Measurements from ENCODE around the gene PRKN. TPM values are rescaled to one million over a fixed set of nuclear protein-coding genes. Genes with fewer than 3 reads are reported as not detected.

The PRKN gene
- polyA plus RNA-seq, 3 donors, result 8.3 to 11.0 (median 9.2) TPM

DNA sequence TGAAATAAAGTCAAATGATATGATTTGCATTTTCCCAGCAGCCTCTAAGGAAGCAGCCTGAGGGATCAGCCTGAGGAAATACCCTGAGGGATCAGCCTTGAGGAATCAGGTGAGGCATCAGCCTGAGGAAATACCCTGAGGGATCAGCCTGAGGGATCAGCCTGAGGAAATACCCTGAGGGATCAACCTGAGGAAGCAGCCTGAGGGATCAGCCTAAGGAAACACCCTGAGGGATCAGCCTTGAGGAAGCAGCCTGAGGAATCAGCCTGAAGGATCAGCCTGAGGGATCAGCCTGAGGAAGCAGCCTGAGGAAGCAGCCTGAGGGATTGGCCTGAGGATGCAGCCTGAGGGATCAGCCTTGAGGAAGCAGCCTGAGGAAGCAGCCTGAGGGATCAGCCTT lies 784.0 kb downstream of the PRKN start:
- no peak for DNase-seq (ENCODE audit: low read depth in 3 of 3, low spot score in 2 of 3)

- no peak for DNase-seq (ENCODE audit: low read depth in 3 of 3, low spot score in 2 of 3)
Observed at GRCh38 chr6:161941565-161941964, 786.0 kb downstream of the PRKN start.

DNA sequence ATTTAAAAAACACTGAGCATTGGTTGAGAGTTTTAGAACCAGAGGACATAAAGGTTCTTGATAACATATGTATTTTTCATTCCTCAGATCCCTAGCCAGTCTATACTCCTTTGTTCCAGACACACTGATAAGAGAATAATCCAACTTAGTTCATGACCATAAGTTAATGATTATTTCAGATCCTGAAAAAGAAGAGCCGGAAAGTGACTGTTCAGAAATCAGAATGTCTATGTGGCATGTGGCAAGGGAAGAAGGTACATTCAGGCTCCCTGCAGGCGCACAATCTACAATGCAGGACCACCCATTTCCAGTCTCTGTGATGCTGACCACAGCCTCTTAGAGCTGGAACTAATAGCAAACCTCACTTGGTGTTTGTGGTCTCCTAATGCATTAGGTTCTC lies 787.0 kb downstream of the PRKN start:
- no peak for DNase-seq (ENCODE audit: low read depth in 3 of 3, low spot score in 2 of 3)

DNA sequence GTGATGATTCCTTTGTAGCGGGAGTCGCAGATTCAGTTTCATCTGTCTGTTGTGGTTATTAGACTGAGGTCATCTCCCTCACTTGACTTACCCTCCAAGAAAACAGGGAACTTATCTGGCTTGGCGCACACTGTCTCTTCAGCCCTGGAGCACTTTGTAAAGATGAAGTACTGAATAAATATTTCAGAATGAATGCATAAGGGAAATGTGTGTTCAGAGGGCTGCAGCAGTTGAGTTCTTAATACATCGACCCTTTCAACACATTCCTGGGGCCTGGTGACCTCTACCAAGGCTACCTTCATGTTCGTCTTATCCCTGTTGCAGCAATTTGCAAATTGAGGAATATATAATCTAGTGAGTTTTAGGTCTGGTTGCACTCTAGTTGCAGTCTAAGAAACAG lies 801.2 kb downstream of the PRKN start:
- DNase-seq (ENCODE audit: low read depth in 3 of 3, low spot score in 2 of 3), result no peak

- no peak for DNase-seq (ENCODE audit: low read depth in 3 of 3, low spot score in 2 of 3)
Observed at GRCh38 chr6:161924516-161925116, 803.0 kb downstream of the PRKN start.

- DNase-seq (ENCODE audit: low read depth in 3 of 3, low spot score in 2 of 3), result peak in 2 of 3 donors; percentile 6 to 21
Observed at GRCh38 chr6:161922631-161923119, 804.9 kb downstream of the PRKN start.

GRCh38 chr6:161921602-161922395 lies 805.8 kb downstream of the PRKN start:
- no peak for DNase-seq (ENCODE audit: low read depth in 3 of 3, low spot score in 2 of 3)

- DNase-seq (ENCODE audit: low read depth in 3 of 3, low spot score in 2 of 3), result no peak
Observed at GRCh38 chr6:161919691-161920090, 807.9 kb downstream of the PRKN start.

- DNase-seq (ENCODE audit: low read depth in 3 of 3, low spot score in 2 of 3), result no peak
Observed at GRCh38 chr6:161918628-161919205, 808.8 kb downstream of the PRKN start.

GRCh38 chr6:161918109-161918531 lies 809.4 kb downstream of the PRKN start:
- DNase-seq (ENCODE audit: low read depth in 3 of 3, low spot score in 2 of 3), result no peak

DNA sequence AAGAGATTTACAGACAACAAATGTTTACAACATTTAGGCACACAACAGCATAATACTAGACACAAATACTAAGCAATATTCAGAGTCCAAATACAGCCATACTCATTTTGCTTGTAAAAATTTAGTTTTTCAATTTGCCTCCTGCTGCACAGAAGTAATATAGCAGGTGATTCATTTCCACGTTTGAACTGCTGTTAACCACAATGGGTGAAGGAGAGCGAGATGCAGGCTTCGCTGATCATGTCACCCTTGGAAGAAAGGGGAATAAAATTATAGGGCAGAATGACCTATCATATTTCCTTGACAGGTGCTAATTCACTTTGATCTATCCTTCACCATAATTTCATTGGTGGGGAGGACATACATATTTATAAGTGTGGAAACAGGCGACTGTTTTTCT lies 809.9 kb downstream of the PRKN start:
- no peak for DNase-seq (ENCODE audit: low read depth in 3 of 3, low spot score in 2 of 3)

- DNase-seq (ENCODE audit: low read depth in 3 of 3, low spot score in 2 of 3), result no peak
Observed at GRCh38 chr6:161915456-161915964, 812.1 kb downstream of the PRKN start.

DNA sequence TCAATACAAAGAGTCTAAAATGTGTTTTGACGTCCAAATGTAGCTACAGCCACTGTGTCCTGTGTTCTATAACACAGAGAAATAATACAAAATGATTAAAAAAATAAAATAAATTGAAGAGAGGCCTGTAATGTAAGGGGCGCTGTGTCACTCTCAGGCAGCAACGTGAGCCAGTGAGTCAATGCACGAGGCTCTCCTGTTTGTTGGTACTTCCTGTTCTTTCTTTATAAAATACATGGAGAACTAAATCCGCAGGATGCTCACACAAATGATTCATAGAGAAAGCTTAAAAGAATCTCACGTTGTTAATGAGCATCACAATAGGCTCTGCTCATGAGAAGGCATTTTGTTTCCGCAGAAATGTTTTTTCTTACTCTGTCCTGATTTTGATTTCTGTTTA lies 818.7 kb downstream of the PRKN start:
- DNase-seq (ENCODE audit: low read depth in 3 of 3, low spot score in 2 of 3), result no peak

GRCh38 chr6:161906571-161906970 lies 821.0 kb downstream of the PRKN start:
- no peak for DNase-seq (ENCODE audit: low read depth in 3 of 3, low spot score in 2 of 3)

GRCh38 chr6:161903584-161904212 lies 823.9 kb downstream of the PRKN start:
- DNase-seq (ENCODE audit: low read depth in 3 of 3, low spot score in 2 of 3), result no peak

- DNase-seq (ENCODE audit: low read depth in 3 of 3, low spot score in 2 of 3), result no peak
Observed at GRCh38 chr6:161901740-161902426, 825.7 kb downstream of the PRKN start.

- DNase-seq (ENCODE audit: low read depth in 3 of 3, low spot score in 2 of 3), result no peak
Observed at GRCh38 chr6:161894436-161894835, 833.1 kb downstream of the PRKN start.

- no peak for DNase-seq (ENCODE audit: low read depth in 3 of 3, low spot score in 2 of 3)
Observed at GRCh38 chr6:161891542-161891941, 836.0 kb downstream of the PRKN start.

GRCh38 chr6:161890832-161891297 lies 836.7 kb downstream of the PRKN start:
- no peak for DNase-seq (ENCODE audit: low read depth in 3 of 3, low spot score in 2 of 3)

GRCh38 chr6:161890133-161890831 lies 837.3 kb downstream of the PRKN start:
- no peak for DNase-seq (ENCODE audit: low read depth in 3 of 3, low spot score in 2 of 3)
